Smooth muscle cell (in vitro differentiated cells): ENCODE measurements around the gene GLIPR1. TPM values are rescaled to one million over a fixed set of nuclear protein-coding genes. Genes with fewer than 3 reads are reported as not detected.

Source experiments
- DNase-seq: peaks from one replicate; lab custom pipeline; 2025; ENCODE audit not compliant: unreplicated experiment; lab: John Stamatoyannopoulos, UW
- H2AFZ ChIP-seq: fragments of 200-600 bp; sonication (generic); 2 replicates; pipeline ENCODE4 v1.6.0; 2016; ENCODE audit warnings: antibody characterized with exemption, low read depth, mild to moderate bottlenecking
- H3F3A ChIP-seq: fragments of 200-600 bp; sonication (generic); 2 replicates; pipeline ENCODE4 v1.6.0; 2017; ENCODE audit warnings: antibody characterized with exemption, low read depth
- H3K27ac ChIP-seq: fragments of 200-600 bp; sonication (generic); 2 replicates; pipeline ENCODE4 v1.5.1; 2016; ENCODE audit warnings: low read depth, mild to moderate bottlenecking
- H3K27me3 ChIP-seq: fragments of 200-600 bp; sonication (generic); 2 replicates; pipeline ENCODE4 v1.6.1; 2016; ENCODE audit warnings: low read depth, mild to moderate bottlenecking
- H3K36me3 ChIP-seq: fragments of 200-600 bp; sonication (generic); 2 replicates; pipeline ENCODE4 v1.5.1; 2016; ENCODE audit warnings: low read depth
- H3K4me1 ChIP-seq: fragments of 200-600 bp; sonication (generic); 2 replicates; pipeline ENCODE4 v1.5.1; 2016; ENCODE audit warnings: low read depth
- H3K4me2 ChIP-seq: fragments of 200-600 bp; sonication (generic); 2 replicates; pipeline ENCODE4 v1.6.0; 2016; ENCODE audit warnings: mild to moderate bottlenecking
- H3K4me3 ChIP-seq: fragments of 200-600 bp; sonication (generic); 2 replicates; pipeline ENCODE4 v1.5.1; 2016; ENCODE audit warnings: mild to moderate bottlenecking
- H3K79me2 ChIP-seq: fragments of 200-600 bp; sonication (generic); 2 replicates; pipeline ENCODE4 v1.6.0; 2016; ENCODE audit warnings: low read depth, mild to moderate bottlenecking
- H3K9ac ChIP-seq: fragments of 200-600 bp; sonication (generic); 2 replicates; pipeline ENCODE4 v1.6.0; 2016; ENCODE audit warnings: low read depth
- H3K9me3 ChIP-seq: fragments of 200-600 bp; sonication (generic); replicated peaks from 2 replicates; pipeline ENCODE4 v1.5.1; 2016; ENCODE audit warnings: low read depth
- H4K20me1 ChIP-seq: fragments of 200-600 bp; sonication (generic); 2 replicates; pipeline ENCODE4 v1.6.0; 2016; ENCODE audit warnings: low read depth
- CTCF ChIP-seq: fragments of 200-600 bp; sonication (generic); IDR thresholded peaks from 2 replicates; pipeline ENCODE4 v1.5.1; 2017; ENCODE audit warnings: borderline replicate concordance, mild to moderate bottlenecking, antibody characterized with exemption; ENCODE audit not compliant: insufficient read depth, poor library complexity, severe bottlenecking
- WGBS: methylation state at CpG from one replicate; pipeline ENCODE4 v1.1.7; 2016; ENCODE audit warnings: low lambda C conversion rate; 5-methylcytosine and 5-hydroxymethylcytosine counted together
- polyA plus RNA-seq: library from polyadenylated mRNA; unstranded; fragments of >200 nt; fragmentation: Nextera tagmentation; extraction: Ambion mirVana; gene quantifications from 2 replicates; pipeline ENCODE4 v1.2.1, GENCODE V29; 2016
- total RNA-seq: library from RNA; depleted of rRNA; stranded (reverse); fragments of >200 nt; gene quantifications from 2 replicates; pipeline ENCODE4 v1.2.3, GENCODE V29; 2014

The GLIPR1 gene
- total and polyA plus RNA-seq, 2 experiments from 2014 or later = 199 to 200 TPM

GRCh38 chr12:75474116-75474515, 6.4 kb upstream of the GLIPR1 start:
- no peak overlapping the region for H3K4me2 ChIP-seq
- DNase-seq = no peak
- H4K20me1 ChIP-seq = no peaks in the 10 kb centered on the region
- no peaks in the 10 kb centered on the region for H3K79me2 ChIP-seq
- H3K27ac ChIP-seq = no peak overlapping the region
- H3F3A ChIP-seq = peaks cover 14% of the 10 kb centered on the region
- WGBS = 81% methylated on average over 2 of the region's 2 CpGs
- no peak for TF ChIP-seq CTCF
- H2AFZ ChIP-seq = no peak overlapping the region
- H3K4me1 ChIP-seq = no peaks in the 10 kb centered on the region
- H3K36me3 ChIP-seq = no peaks in the 10 kb centered on the region
- no peaks in the 10 kb centered on the region for H3K9me3 ChIP-seq
- H3K9ac ChIP-seq = no peak overlapping the region
- H3K27me3 ChIP-seq = no peaks in the 10 kb centered on the region
- H3K4me3 ChIP-seq = no peak overlapping the region

GRCh38 chr12:75476071-75476470, 4.5 kb upstream of the GLIPR1 start:
- Histone ChIP-seq H2AFZ (no peak overlapping the region), H3K27me3 (no peaks in the 10 kb centered on the region)
- WGBS = 100% methylated on average over 1 of the region's 1 CpG

GRCh38 chr12:75477137-75477536, 3.4 kb upstream of the GLIPR1 start:
- Histone ChIP-seq H3K9me3 (no peaks in the 10 kb centered on the region), H3K79me2 (peaks cover 10% of the 10 kb centered on the region), H3K4me3 (no peak overlapping the region), H3K4me1 (no peaks in the 10 kb centered on the region), H3K27ac (no peak overlapping the region), H2AFZ (no peak overlapping the region), H3K9ac (no peak overlapping the region), H3K36me3 (no peaks in the 10 kb centered on the region), H3K4me2 (no peak overlapping the region), H3K27me3 (no peaks in the 10 kb centered on the region), H4K20me1 (no peaks in the 10 kb centered on the region), H3F3A (peaks cover 21% of the 10 kb centered on the region)
- 81% methylated on average over 2 of the region's 2 CpGs for WGBS
- no peak for TF ChIP-seq CTCF
- no peak for DNase-seq

More at GRCh38 chr12:75476071-75476470, 4.5 kb upstream of the GLIPR1 start:
- TF ChIP-seq CTCF = no peak
- H3K79me2 ChIP-seq = no peaks in the 10 kb centered on the region
- H3K4me2 ChIP-seq = no peak overlapping the region
- DNase-seq = no peak
- no peaks in the 10 kb centered on the region for H4K20me1 ChIP-seq
- H3K4me1 ChIP-seq = no peaks in the 10 kb centered on the region
- H3K9me3 ChIP-seq = no peaks in the 10 kb centered on the region
- H3K36me3 ChIP-seq = no peaks in the 10 kb centered on the region
- no peak overlapping the region for H3K27ac ChIP-seq
- H3F3A ChIP-seq = peaks cover 21% of the 10 kb centered on the region
- H3K9ac ChIP-seq = no peak overlapping the region
- no peak overlapping the region for H3K4me3 ChIP-seq

- Histone ChIP-seq H3K4me2 (peak overlapping the region; percentile 73), H2AFZ (peak overlapping the region; percentile 63), H4K20me1 (no peaks in the 10 kb centered on the region), H3K4me3 (no peak overlapping the region), H3K9me3 (no peaks in the 10 kb centered on the region), H3K4me1 (peaks cover 6% of the 10 kb centered on the region), H3F3A (peaks cover 21% of the 10 kb centered on the region), H3K27ac (peak overlapping the region; percentile 92), H3K79me2 (peaks cover 21% of the 10 kb centered on the region), H3K36me3 (no peaks in the 10 kb centered on the region), H3K9ac (no peak overlapping the region), H3K27me3 (no peaks in the 10 kb centered on the region)
- 27% methylated on average over 5 of the region's 5 CpGs for WGBS
- no peak for DNase-seq
- TF ChIP-seq CTCF = no peak
Measured at GRCh38 chr12:75478116-75478794, 2.3 kb upstream of the GLIPR1 start.
